A549 (cell line): Measurements from ENCODE around the gene DDIT3. TPM values are rescaled to one million over a fixed set of nuclear protein-coding genes. Genes with fewer than 3 reads are reported as not detected.

Experiments used
- ATAC-seq, 2 experiments: fragments of 200-7000 bp in 1 of 2; fragments of >200 bp in 1 of 2; cut with Nextera tagmentation in 1 of 2; cut with Tn5 transposase in 1 of 2; 3 replicates each; pipeline versions ENCODE4 v1.8.0 to v1.9.1; 2018 to 2020; ENCODE audit warnings: mild to moderate bottlenecking in 1 of 2, moderate library complexity in 1 of 2
- CTCF ChIA-PET: fragments of 300-600 bp; sonication (Branson Sonifier 250); formaldehyde crosslinking; extraction: SDS; loops from one replicate; lab custom pipeline; 2021; ENCODE audit warnings: antibody characterized with exemption, inconsistent platforms; lab: Yijun Ruan, JAX
- POLR2A ChIA-PET: fragments of 350-600 bp; formaldehyde crosslinking; extraction: SDS; loops from one replicate; lab custom pipeline; 2021; ENCODE audit warnings: antibody characterized with exemption, inconsistent platforms; lab: Yijun Ruan, JAX
- DNase-seq, 2 experiments: peaks; one replicate each; pipeline versions ENCODE4 v3.0.0 to v3.0.0-alpha.2; 2011 to 2016; ENCODE audit warnings: low read depth in 1 of 2, low spot score in 1 of 2
- FAIRE-seq: peaks from 2 replicates; lab custom pipeline; 2011; peaks lifted over from hg19 to GRCh38; lab: Jason Lieb, UNC
- H3K27ac ChIP-seq, 2 experiments: fragments of >200 bp; sonication (Bioruptor Twin); formaldehyde crosslinking; 3 replicates each; pipeline ENCODE4 v1.5.1; 2016 to 2017
- H3K4me1 ChIP-seq: fragments of >200 bp; sonication (Bioruptor Twin); formaldehyde crosslinking; 3 replicates; pipeline ENCODE4 v1.6.1; 2016
- H3K4me2 ChIP-seq: fragments of >200 bp; sonication (Bioruptor Twin); formaldehyde crosslinking; 3 replicates; pipeline ENCODE4 v1.6.1; 2016
- H3K4me3 ChIP-seq: fragments of >200 bp; sonication (Bioruptor Twin); formaldehyde crosslinking; 3 replicates; pipeline ENCODE4 v1.5.1; 2016
- H3K9me3 ChIP-seq: fragments of >200 bp; sonication (Bioruptor Twin); formaldehyde crosslinking; 3 replicates; pipeline ENCODE4 v1.6.1; 2016
- BCL3 ChIP-seq: fragments of >200 bp; sonication (Bioruptor Twin); formaldehyde crosslinking; IDR thresholded peaks from 3 replicates; pipeline ENCODE4 v1.6.1; 2016
- CEBPB ChIP-seq, 2 experiments: fragments of >200 bp in 1 of 2; sonication (Bioruptor Twin) in 1 of 2; formaldehyde crosslinking in 1 of 2; IDR thresholded peaks; 2 replicates each; pipeline ENCODE4 v1.6.1; 2012 to 2016
- CHD2 ChIP-seq: fragments of 150-350 bp; IDR thresholded peaks from 2 replicates; pipeline ENCODE4 v1.6.1; 2014; ENCODE audit warnings: low read length; ENCODE audit not compliant: partially characterized antibody
- CHD4 ChIP-seq: fragments of 200-600 bp; sonication (generic); IDR thresholded peaks from 2 replicates; pipeline ENCODE4 v1.6.1; 2016; ENCODE audit warnings: antibody characterized with exemption, mild to moderate bottlenecking, borderline replicate concordance
- E2F6 ChIP-seq: IDR thresholded peaks from 2 replicates; pipeline ENCODE4 v1.6.1; 2012; ENCODE audit warnings: low read depth, borderline replicate concordance
- EHF ChIP-seq: fragments of 250-450 bp; sonication (Bioruptor Pico); IDR thresholded peaks from 2 replicates; pipeline ENCODE4 v1.5.0; 2020; ENCODE audit warnings: mild to moderate bottlenecking
- EP300 ChIP-seq, 2 experiments: fragments of >200 bp; sonication (Bioruptor Twin); formaldehyde crosslinking; IDR thresholded peaks; 2 replicates in 1 of 2; 3 replicates in 1 of 2; pipeline ENCODE4 v1.6.1; 2016 to 2017
- FOSB ChIP-seq: fragments of 250-450 bp; sonication (Bioruptor Pico); IDR thresholded peaks from 2 replicates; pipeline ENCODE4 v1.5.0; 2020; ENCODE audit warnings: mild to moderate bottlenecking, moderate library complexity
- FOSL2 ChIP-seq, 2 experiments: fragments of 450-650 bp in 1 of 2; fragments of >200 bp in 1 of 2; sonication (Bioruptor Twin) in 1 of 2; formaldehyde crosslinking; IDR thresholded peaks; 2 replicates each; pipeline versions ENCODE4 v1.5.0 to v1.6.1; 2016 to 2020; ENCODE audit warnings: mild to moderate bottlenecking in 1 of 2, moderate library complexity in 1 of 2
- FOXS1 ChIP-seq: fragments of 250-450 bp; sonication (Bioruptor Pico); IDR thresholded peaks from 2 replicates; pipeline ENCODE4 v1.5.0; 2020; ENCODE audit warnings: mild to moderate bottlenecking, moderate library complexity
- GATA3 ChIP-seq: IDR thresholded peaks from 2 replicates; pipeline ENCODE4 v1.6.1; 2012; ENCODE audit warnings: borderline replicate concordance
- HDAC2 ChIP-seq: fragments of 200-600 bp; sonication (generic); IDR thresholded peaks from 2 replicates; pipeline ENCODE4 v1.6.1; 2016
- HEYL ChIP-seq: fragments of 250-450 bp; sonication (Bioruptor Pico); IDR thresholded peaks from 2 replicates; pipeline ENCODE4 v1.8.0; 2021; ENCODE audit warnings: mild to moderate bottlenecking, moderate library complexity
- HOXA7 ChIP-seq: fragments of 250-450 bp; sonication (Bioruptor Pico); IDR thresholded peaks from 2 replicates; pipeline ENCODE4 v1.5.0; 2020; ENCODE audit warnings: mild to moderate bottlenecking, moderate library complexity
- JUN ChIP-seq, 2 experiments: fragments of >200 bp; sonication (Bioruptor Twin); formaldehyde crosslinking; IDR thresholded peaks; 2 replicates in 1 of 2; 3 replicates in 1 of 2; pipeline ENCODE4 v1.6.1; 2016 to 2017
- KDM1A ChIP-seq: fragments of 200-600 bp; sonication (generic); IDR thresholded peaks from 2 replicates; pipeline ENCODE4 v1.6.1; 2016; ENCODE audit warnings: low read depth, mild to moderate bottlenecking
- KDM5A ChIP-seq: fragments of 200-600 bp; sonication (generic); IDR thresholded peaks from 2 replicates; pipeline ENCODE4 v1.6.1; 2016; ENCODE audit warnings: antibody characterized with exemption, mild to moderate bottlenecking
- MAFK ChIP-seq: fragments of 450-650 bp; IDR thresholded peaks from 2 replicates; pipeline ENCODE4 v1.6.1; 2014; ENCODE audit not compliant: partially characterized antibody
- MAX ChIP-seq: IDR thresholded peaks from 2 replicates; pipeline ENCODE4 v1.6.1; 2012
- MAZ ChIP-seq: fragments of 150-350 bp; IDR thresholded peaks from 2 replicates; pipeline ENCODE4 v1.6.1; 2014; ENCODE audit warnings: antibody characterized with exemption, low read depth, low read length, borderline replicate concordance
- MYC ChIP-seq: IDR thresholded peaks from 2 replicates; pipeline ENCODE4 v1.6.1; 2012; ENCODE audit warnings: mild to moderate bottlenecking, inconsistent platforms, low read length, improper control_type of control experiment, borderline replicate concordance
- NR3C1 ChIP-seq: fragments of >200 bp; sonication (Bioruptor Twin); formaldehyde crosslinking; IDR thresholded peaks from 3 replicates; pipeline ENCODE4 v1.6.1; 2017
- PBX3 ChIP-seq: IDR thresholded peaks from 2 replicates; pipeline ENCODE4 v1.6.1; 2012
- RAD21 ChIP-seq, 2 experiments: fragments of >200 bp in 1 of 2; sonication (Bioruptor Twin) in 1 of 2; formaldehyde crosslinking in 1 of 2; IDR thresholded peaks in 1 of 2; conservative IDR thresholded peaks in 1 of 2; 2 replicates in 1 of 2; 3 replicates in 1 of 2; pipeline ENCODE4 v1.6.1; 2012 to 2018; ENCODE audit warnings: inconsistent platforms in 1 of 2
- RARB ChIP-seq: fragments of 250-450 bp; sonication (Bioruptor Pico); IDR thresholded peaks from 2 replicates; pipeline ENCODE4 v1.8.0; 2021; ENCODE audit warnings: mild to moderate bottlenecking, moderate library complexity
- REST ChIP-seq: fragments of 200-600 bp; sonication (generic); IDR thresholded peaks from 2 replicates; pipeline ENCODE4 v1.6.1; 2016; ENCODE audit warnings: antibody characterized with exemption, mild to moderate bottlenecking, moderate library complexity
- RNF2 ChIP-seq: fragments of 200-600 bp; sonication (generic); IDR thresholded peaks from 2 replicates; pipeline ENCODE4 v1.6.1; 2016; ENCODE audit warnings: low read depth, mild to moderate bottlenecking, antibody characterized with exemption, moderate library complexity, borderline replicate concordance
- TP53 ChIP-seq: fragments of 250-450 bp; sonication (Bioruptor Pico); IDR thresholded peaks from 2 replicates; pipeline ENCODE4 v1.5.0; 2021; ENCODE audit warnings: mild to moderate bottlenecking, moderate library complexity
- ZFP36 ChIP-seq: fragments of 450-650 bp; IDR thresholded peaks from 2 replicates; pipeline ENCODE4 v1.6.1; 2014; ENCODE audit warnings: borderline replicate concordance; ENCODE audit not compliant: partially characterized antibody
- ZNF302 ChIP-seq: fragments of 250-450 bp; sonication (Bioruptor Pico); IDR thresholded peaks from 2 replicates; pipeline ENCODE4 v1.9.0; 2021; ENCODE audit warnings: inconsistent platforms, mild to moderate bottlenecking, moderate library complexity
- ZSCAN20 ChIP-seq: fragments of 250-450 bp; sonication (Bioruptor Pico); IDR thresholded peaks from 2 replicates; pipeline ENCODE4 v1.8.0; 2022; ENCODE audit warnings: mild to moderate bottlenecking, moderate library complexity
- WGBS: methylation state at CpG from one replicate; pipeline ENCODE4 v1.1.6; 2017; ENCODE audit errors: missing lambda C conversion rate; 5-methylcytosine and 5-hydroxymethylcytosine counted together
- polyA plus RNA-seq, 4 experiments: library from polyadenylated mRNA; depleted of rRNA in 3 of 4; stranded (reverse); fragments of >200 nt; fragmentation: RNase III in 1 of 4; extraction: RNeasy Plus Mini Kit Qiagen cat#74134 plus additional on column Dnase treatment in 1 of 4; gene quantifications; 2 replicates in 3 of 4; 3 replicates in 1 of 4; pipeline ENCODE4 v1.2.3, GENCODE V29; 2011 to 2017

The DDIT3 gene
- polyA plus RNA-seq, 2 of the 4 experiments (the other 2 are of a cell fraction), result 16.0 to 93.0 TPM

- no peak for FAIRE-seq
- ChIA-PET POLR2A (no interaction called here), CTCF (interaction anchor here (0.5 to 1.9 kb wide), 7 partner anchors 9 to 258 kb away, joined by 3 to 7 read pairs (median 3); no protein-coding TSS in a partner anchor)
Observed at GRCh38 chr12:57534991-57535543, 14.8 kb upstream of the DDIT3 start.

GRCh38 chr12:57534250-57534649 lies 13.9 kb upstream of the DDIT3 start:
- TF ChIP-seq FOSL2 (IDR thresholded peaks at IDR 0.05) (no peak), FOSL2 (CRISPR knock-in tag; IDR thresholded peaks at IDR 0.05) (no peak), MAX (no peak), ZFP36 (no peak), MYC (no peak), JUN (IDR thresholded peaks at IDR 0.05) (no peak), FOSB (CRISPR knock-in tag) (no peak), CHD4 (no peak), EHF (CRISPR knock-in tag) (no peak), ZNF302 (CRISPR knock-in tag) (no peak), HOXA7 (CRISPR knock-in tag) (no peak), NR3C1 (no peak), BCL3 (no peak), MAFK (no peak), HEYL (CRISPR knock-in tag) (no peak), ZSCAN20 (CRISPR knock-in tag) (no peak), RNF2 (no peak), PBX3 (no peak), KDM1A (no peak)
- POLR2A ChIA-PET, result no interaction called here
- no peaks in the 10 kb centered on the region for H3K4me1 ChIP-seq
- H3K4me2 ChIP-seq, result no peak overlapping the region
- no peaks in the 10 kb centered on the region for H3K9me3 ChIP-seq
- H3K4me3 ChIP-seq, result no peak overlapping the region
- CTCF ChIA-PET, result interaction anchor here (0.8 to 1.6 kb wide), 5 partner anchors 10 to 88 kb away, joined by 3 to 6 read pairs (median 3); no protein-coding TSS in a partner anchor
- no peak for DNase-seq
- FAIRE-seq, result no peak
- H3K27ac ChIP-seq, result no peak overlapping the region
- WGBS, result 89% methylated on average over 5 of the region's 5 CpGs
- no peak for ATAC-seq

More at GRCh38 chr12:57534991-57535543, 14.8 kb upstream of the DDIT3 start:
- H3K4me3 ChIP-seq, result no peak overlapping the region
- no peak for DNase-seq
- H3K4me1 ChIP-seq, result no peaks in the 10 kb centered on the region
- ATAC-seq, result no peak
- TF ChIP-seq CEBPB (IDR thresholded peaks at IDR 0.05), result no peak
- no peak for TF ChIP-seq RAD21 (conservative IDR thresholded peaks at IDR 0.05 in 1 of 2, IDR thresholded peaks at IDR 0.05 in 1 of 2)
- TF ChIP-seq GATA3, result no peak
- no peak for TF ChIP-seq ZFP36
- no peak for TF ChIP-seq ZNF302 (CRISPR knock-in tag)
- no peak for TF ChIP-seq REST
- no peak for TF ChIP-seq CHD2
- no peak for TF ChIP-seq HDAC2
- no peak for TF ChIP-seq EP300 (IDR thresholded peaks at IDR 0.05)
- no peak for TF ChIP-seq TP53
- TF ChIP-seq CHD4, result no peak
- TF ChIP-seq KDM5A, result no peak
- no peak for TF ChIP-seq HOXA7 (CRISPR knock-in tag)
- TF ChIP-seq RARB (CRISPR knock-in tag), result no peak
- TF ChIP-seq E2F6, result no peak
- no peak for TF ChIP-seq EHF (CRISPR knock-in tag)
- TF ChIP-seq MAZ, result no peak
- no peak for TF ChIP-seq FOXS1 (CRISPR knock-in tag)
- no peak for TF ChIP-seq KDM1A
- H3K9me3 ChIP-seq, result no peaks in the 10 kb centered on the region
- no peak overlapping the region for H3K27ac ChIP-seq
- WGBS, result 90% methylated on average over 3 of the region's 3 CpGs
- no peak overlapping the region for H3K4me2 ChIP-seq
